Measurements from ENCODE around the gene TOPAZ1. TPM values are rescaled to one million over a fixed set of nuclear protein-coding genes. Genes with fewer than 3 reads are reported as not detected.
A peak's percentile ranks its signal among the peaks of the same experiment; 100 is the strongest.

The TOPAZ1 gene
- total RNA-seq, 1 experiment from 2014 or later: not detected

GRCh38 chr3:44292947-44293346, 51.3 kb downstream of the TOPAZ1 start:
- no peaks in the 10 kb centered on the region for H3K9me3 ChIP-seq (ENCODE audit: low read length)
- H3K27me3 ChIP-seq (ENCODE audit: low read length): no peaks in the 10 kb centered on the region
- no peak overlapping the region for H3K27ac ChIP-seq (ENCODE audit: low read length)
- no peaks in the 10 kb centered on the region for H3F3A ChIP-seq (ENCODE audit: low read length, unreplicated experiment)
- no peak overlapping the region for H3K4me2 ChIP-seq (ENCODE audit: low read length)
- CTCF ChIA-PET: no interaction called here
- ATAC-seq (peak; percentile 67), DNase-seq (no peak)
- intact Hi-C loops (cut with micrococcal nuclease): no loop called here
- H3K9ac ChIP-seq (ENCODE audit: low read length): no peak overlapping the region
- no peaks in the 10 kb centered on the region for H3K9me2 ChIP-seq (replicated peaks; ENCODE audit: low read length)
- no peaks in the 10 kb centered on the region for H3K36me3 ChIP-seq (ENCODE audit: low read depth, low read length)
- TF ChIP-seq EZH2phosphoT487 (IDR thresholded peaks at IDR 0.05; ENCODE audit: borderline replicate concordance, low read length): no peak
- TF ChIP-seq CTCF (conservative IDR thresholded peaks at IDR 0.05; ENCODE audit: low read depth, low read length): no peak
- TF ChIP-seq EZH2 (IDR thresholded peaks at IDR 0.05; ENCODE audit: low read length, unreplicated experiment): no peak
- BruUV-seq (replicated peaks): no TSS peak
- no peaks in the 10 kb centered on the region for H4K20me1 ChIP-seq (ENCODE audit: low read length)
- H3K79me2 ChIP-seq (ENCODE audit: low read length): no peaks in the 10 kb centered on the region
- H3K4me1 ChIP-seq (ENCODE audit: insufficient read depth, low read length): no peaks in the 10 kb centered on the region
- no peak overlapping the region for H2AFZ ChIP-seq (ENCODE audit: low read length)
- POLR2A ChIA-PET (ENCODE audit: unreplicated experiment): no interaction called here
- H3K4me3 ChIP-seq (ENCODE audit: low read length): no peak overlapping the region

DNA sequence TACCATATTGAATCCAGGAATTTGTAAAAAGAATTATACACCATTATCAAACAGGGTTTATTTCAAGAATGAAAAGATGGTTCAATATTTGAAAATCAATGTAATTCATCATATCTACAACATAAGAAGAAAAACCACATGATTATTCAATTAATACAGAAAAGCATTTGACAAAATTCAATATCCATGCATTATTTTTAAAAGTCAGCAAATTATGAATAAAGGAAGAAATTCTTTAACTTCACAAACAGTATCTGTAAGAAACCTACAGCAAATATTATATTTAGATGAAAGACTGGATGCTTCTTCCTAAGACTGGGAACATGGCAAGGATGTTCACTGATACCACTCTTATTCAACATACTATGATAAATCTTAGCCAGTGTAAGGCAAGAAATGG, 55.6 kb downstream of the TOPAZ1 start:
- no TSS peak for BruUV-seq (replicated peaks)
- no peak overlapping the region for H3K4me2 ChIP-seq (ENCODE audit: low read length)
- H3K36me3 ChIP-seq (ENCODE audit: low read depth, low read length): no peaks in the 10 kb centered on the region
- H3K27me3 ChIP-seq (ENCODE audit: low read length): no peaks in the 10 kb centered on the region
- H3K4me3 ChIP-seq (ENCODE audit: low read length): no peak overlapping the region
- no peak overlapping the region for H2AFZ ChIP-seq (ENCODE audit: low read length)
- H3K9me2 ChIP-seq (replicated peaks; ENCODE audit: low read length): no peaks in the 10 kb centered on the region
- POLR2A ChIA-PET (ENCODE audit: unreplicated experiment): no interaction called here
- no peaks in the 10 kb centered on the region for H3F3A ChIP-seq (ENCODE audit: low read length, unreplicated experiment)
- H4K20me1 ChIP-seq (ENCODE audit: low read length): no peaks in the 10 kb centered on the region
- TF ChIP-seq EZH2 (IDR thresholded peaks at IDR 0.05; ENCODE audit: low read length, unreplicated experiment): no peak
- no peak for TF ChIP-seq CTCF (conservative IDR thresholded peaks at IDR 0.05; ENCODE audit: low read depth, low read length)
- no peak for TF ChIP-seq EZH2phosphoT487 (IDR thresholded peaks at IDR 0.05; ENCODE audit: borderline replicate concordance, low read length)
- no peaks in the 10 kb centered on the region for H3K9me3 ChIP-seq (ENCODE audit: low read length)
- H3K9ac ChIP-seq (ENCODE audit: low read length): no peak overlapping the region
- CTCF ChIA-PET: no interaction called here
- ATAC-seq: no peak
- DNase-seq: no peak
- H3K27ac ChIP-seq (ENCODE audit: low read length): no peak overlapping the region
- H3K4me1 ChIP-seq (ENCODE audit: insufficient read depth, low read length): no peaks in the 10 kb centered on the region
- intact Hi-C loops (cut with micrococcal nuclease): no loop called here
- H3K79me2 ChIP-seq (ENCODE audit: low read length): no peaks in the 10 kb centered on the region

DNA sequence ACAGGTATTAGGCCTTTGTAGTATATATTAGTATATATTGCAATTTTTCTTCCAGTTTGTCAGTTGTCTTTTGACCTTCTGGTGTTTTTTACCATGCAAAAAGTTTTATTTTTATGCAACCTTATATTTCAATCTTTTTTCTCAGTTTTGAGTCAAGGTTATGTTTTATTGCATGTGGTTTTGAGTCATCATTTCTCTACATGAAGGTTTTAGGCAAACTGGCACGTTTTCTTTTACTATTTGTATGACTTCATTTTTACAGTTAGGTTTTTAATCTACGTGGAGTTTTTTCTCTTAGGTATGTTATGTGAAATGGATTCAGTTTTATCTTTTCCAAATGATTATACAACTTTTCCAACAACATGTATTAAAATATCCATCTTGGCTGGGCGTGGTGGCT, 60.1 kb downstream of the TOPAZ1 start:
- Histone ChIP-seq H3K27me3 (ENCODE audit: low read length) (no peaks in the 10 kb centered on the region), H3K4me3 (ENCODE audit: low read length) (no peak overlapping the region), H3K4me1 (ENCODE audit: insufficient read depth, low read length) (no peaks in the 10 kb centered on the region), H3K4me2 (ENCODE audit: low read length) (no peak overlapping the region), H3K36me3 (ENCODE audit: low read depth, low read length) (no peaks in the 10 kb centered on the region), H2AFZ (ENCODE audit: low read length) (no peak overlapping the region), H3K9me2 (replicated peaks; ENCODE audit: low read length) (no peaks in the 10 kb centered on the region), H3K9me3 (ENCODE audit: low read length) (no peaks in the 10 kb centered on the region), H3K27ac (ENCODE audit: low read length) (no peak overlapping the region), H3K79me2 (ENCODE audit: low read length) (no peaks in the 10 kb centered on the region), H4K20me1 (ENCODE audit: low read length) (no peaks in the 10 kb centered on the region), H3K9ac (ENCODE audit: low read length) (no peak overlapping the region), H3F3A (ENCODE audit: low read length, unreplicated experiment) (no peaks in the 10 kb centered on the region)
- ATAC-seq (no peak), DNase-seq (peak; percentile 19)
- ChIA-PET CTCF (no interaction called here), POLR2A (ENCODE audit: unreplicated experiment) (no interaction called here)
- BruUV-seq (replicated peaks): no TSS peak
- TF ChIP-seq EZH2 (IDR thresholded peaks at IDR 0.05; ENCODE audit: low read length, unreplicated experiment) (no peak), CTCF (conservative IDR thresholded peaks at IDR 0.05; ENCODE audit: low read depth, low read length) (no peak), EZH2phosphoT487 (IDR thresholded peaks at IDR 0.05; ENCODE audit: borderline replicate concordance, low read length) (no peak)
- intact Hi-C loops (cut with micrococcal nuclease): no loop called here
